Occipital lobe (tissue), 2 donors: ENCODE results near the gene ERC2. TPM values are rescaled to one million over a fixed set of nuclear protein-coding genes. Genes with fewer than 3 reads are reported as not detected.

Experiments
- DNase-seq: peaks from one replicate; lab custom pipeline; 2025; lab: John Stamatoyannopoulos, UW
- total RNA-seq: library from RNA; depleted of rRNA; stranded (reverse); fragments of >200 nt; gene quantifications from one replicate; pipeline ENCODE4 v1.2.3, GENCODE V29; 2014

The ERC2 gene
- total RNA-seq, 1 donor from 2014 or later = 59.7 TPM

DNA sequence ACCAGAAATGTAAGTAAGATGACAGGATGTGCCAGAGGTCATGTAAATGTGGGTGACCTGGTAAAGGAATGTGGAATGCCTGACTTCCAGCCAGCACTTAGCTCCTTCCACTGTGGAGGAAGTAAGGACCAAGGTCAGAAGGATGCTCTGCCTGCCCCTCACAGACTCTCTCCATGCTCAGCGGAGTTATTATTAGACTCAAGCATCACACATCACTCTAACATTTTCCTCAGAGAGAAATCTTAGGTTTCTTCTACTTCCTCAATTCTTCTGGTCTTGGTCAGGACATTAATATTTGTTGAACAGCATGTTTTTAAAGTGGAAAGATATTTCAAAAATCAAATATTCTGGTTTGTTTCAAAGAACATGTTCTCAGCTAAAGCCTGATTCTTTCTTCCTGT is 749.7 kb downstream of the ERC2 start:
- DNase-seq = no peak

DNA sequence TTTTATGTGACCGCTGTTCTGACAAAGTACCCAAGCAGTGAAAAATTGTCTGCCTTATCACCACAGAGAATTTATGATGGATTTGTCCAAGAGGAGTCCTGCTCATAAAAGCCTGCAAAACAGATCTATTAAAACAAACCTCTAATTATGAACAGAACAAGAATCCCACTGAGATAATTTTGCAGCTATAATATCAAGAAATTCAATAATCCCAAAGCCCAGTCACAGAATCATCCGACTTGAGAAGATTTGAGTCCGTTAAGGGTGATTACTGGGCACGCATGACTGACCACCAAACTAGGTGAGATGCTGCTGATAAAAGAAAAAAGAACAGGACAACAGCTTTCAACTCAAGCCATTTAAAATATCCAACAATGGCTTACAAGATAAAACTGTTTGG is 750.2 kb downstream of the ERC2 start:
- no peak for DNase-seq

DNA sequence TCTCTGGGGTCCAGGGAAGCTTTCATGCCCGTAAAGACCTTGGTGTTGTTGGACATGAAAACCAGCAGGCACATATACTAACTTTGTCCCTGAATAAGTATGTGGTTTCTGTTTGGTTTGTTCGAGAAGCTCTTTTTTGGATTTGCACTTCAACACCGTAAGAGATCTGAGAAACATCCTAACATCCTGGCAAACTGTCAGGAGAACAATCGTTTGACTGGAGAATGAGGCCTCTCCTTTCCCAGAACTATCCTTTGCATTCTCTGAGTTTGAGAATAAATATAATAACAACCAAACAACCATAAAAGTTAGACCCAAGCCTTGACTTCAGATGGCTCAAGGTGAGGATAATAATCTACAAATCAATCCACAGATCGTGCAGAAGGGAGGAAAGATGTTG is 750.8 kb downstream of the ERC2 start:
- no peak for DNase-seq

DNA sequence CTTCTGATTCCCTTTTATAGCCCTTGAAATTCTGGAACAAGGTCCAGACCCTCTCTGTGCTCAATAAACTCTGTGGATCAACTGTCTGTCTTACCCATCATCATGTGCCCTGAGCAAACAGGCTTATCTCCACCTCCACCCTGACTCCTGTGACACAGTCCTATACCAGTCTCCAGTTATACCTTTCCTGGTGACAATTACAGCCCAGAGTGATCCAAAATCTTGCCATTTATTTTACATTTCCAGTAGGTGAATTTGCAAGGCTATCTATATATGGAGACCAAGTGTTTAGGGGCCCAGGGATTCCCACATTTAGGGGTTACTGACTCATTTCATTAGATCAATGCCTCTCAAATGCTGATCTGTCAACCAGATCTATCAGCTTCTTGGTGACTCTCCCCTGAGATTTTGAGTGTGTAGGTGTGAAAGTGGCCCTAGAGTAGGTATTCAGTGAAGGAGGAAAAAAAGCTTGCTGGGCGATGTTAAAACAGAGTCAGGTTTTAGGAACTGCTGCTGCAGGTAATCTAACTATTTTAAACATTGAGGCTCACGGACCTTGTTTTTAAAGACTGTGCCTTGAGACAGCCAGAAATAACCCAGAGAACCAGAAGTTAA is 751.5 kb downstream of the ERC2 start:
- no peak for DNase-seq

DNA sequence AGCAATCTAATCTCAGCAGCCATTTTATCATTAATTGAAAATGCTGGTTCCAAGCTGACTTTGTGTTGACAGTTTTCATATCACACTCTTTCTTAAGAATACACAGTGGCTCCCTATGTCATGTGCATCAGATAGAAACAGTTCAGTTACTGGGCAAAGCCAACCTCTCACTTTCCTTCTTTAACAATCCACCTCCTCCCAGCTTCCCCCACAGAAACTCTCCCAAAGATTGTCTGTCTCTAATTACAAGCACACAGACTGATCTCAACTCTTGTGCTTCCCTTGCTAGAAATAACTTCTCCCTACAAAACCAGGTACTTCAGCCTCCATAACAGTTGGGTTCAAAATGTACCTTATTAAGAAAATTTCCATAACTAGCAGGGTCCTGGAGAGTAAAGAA is 752.2 kb downstream of the ERC2 start:
- DNase-seq = no peak

DNA sequence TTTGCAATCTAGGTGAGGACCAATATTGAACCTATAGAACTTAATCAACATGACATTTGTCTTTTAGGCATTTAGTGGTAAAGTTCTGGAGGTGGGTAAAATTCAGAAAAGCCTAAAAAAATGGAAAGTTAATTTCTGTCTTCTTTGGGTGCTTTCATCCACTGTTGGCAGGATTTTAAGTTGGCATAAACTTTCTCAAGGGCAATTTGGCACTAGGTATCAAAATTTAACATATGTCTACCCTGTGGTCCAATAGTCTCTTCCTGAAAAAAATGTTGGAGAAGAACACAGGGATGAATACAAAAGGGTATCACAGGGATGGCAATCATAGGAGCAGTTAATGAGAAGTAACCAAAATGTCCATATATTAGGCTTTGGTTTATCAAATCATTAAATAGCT is 754.2 kb downstream of the ERC2 start:
- DNase-seq = no peak

DNA sequence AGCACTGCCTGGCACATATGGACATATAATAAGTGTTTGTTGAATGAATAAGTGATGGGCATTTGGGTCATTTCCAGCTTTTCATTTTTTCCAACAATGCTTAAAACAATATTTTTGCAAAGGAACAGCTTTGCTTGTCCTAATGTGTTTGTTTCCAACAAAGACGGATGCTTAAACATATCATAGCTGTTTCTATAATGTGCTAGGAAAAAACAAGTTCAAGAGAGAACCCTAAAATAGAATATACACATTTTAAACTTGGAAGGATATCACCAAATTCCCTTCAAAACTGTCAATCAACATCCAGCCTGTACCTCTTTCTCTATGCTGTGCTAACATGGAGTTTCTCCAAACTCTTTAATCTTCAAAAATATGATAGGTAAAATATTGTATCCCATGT is 756.6 kb downstream of the ERC2 start:
- no peak for DNase-seq

DNA sequence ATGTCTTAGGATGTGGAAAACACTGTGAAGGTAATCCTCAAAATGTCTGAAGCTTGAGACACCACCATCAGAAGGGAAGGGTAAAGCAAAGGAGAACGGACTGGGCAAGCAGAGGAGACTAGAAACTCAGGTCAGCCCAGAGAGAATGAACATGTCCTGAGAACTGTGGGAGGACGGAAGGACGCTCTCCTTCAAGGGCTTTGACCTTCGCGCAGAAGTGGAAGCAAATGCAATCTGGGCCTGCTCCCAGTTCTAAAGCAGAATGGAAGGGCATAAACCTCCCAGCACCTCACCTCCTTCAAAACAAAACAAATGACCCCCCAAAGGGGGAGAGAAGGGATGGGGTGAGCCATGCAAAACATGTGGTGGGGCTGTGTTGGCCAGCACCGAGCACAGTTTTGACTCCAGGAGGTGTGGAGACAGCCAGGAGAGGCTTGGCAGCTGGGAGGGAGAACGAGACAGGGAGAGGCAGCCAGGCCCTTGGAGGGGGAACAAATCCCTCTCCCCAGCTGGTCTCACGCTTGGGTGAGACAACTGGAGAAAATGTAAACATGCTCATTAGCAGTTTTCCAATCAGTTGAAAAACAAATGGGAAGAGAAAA is 758.8 kb downstream of the ERC2 start:
- no peak for DNase-seq

DNA sequence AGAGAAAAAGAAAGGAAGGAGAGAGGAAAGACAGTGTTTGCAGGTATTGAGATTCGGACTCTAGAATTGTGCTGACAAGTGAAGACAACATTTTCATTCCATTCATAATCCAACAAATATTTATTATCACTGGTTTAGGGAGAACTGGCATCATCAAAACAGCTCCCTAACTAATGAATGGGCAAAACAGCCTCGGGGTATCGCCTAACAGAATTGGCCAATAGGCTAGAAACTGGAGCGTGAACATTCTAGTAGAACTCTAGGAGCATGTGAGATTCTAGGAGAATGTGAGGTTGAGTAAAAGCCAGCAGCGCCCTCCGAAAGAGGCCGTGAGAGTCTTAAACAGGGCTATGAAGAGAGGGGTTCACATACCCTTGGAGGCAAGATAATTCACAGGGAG is 759.3 kb downstream of the ERC2 start:
- DNase-seq = no peak

DNA sequence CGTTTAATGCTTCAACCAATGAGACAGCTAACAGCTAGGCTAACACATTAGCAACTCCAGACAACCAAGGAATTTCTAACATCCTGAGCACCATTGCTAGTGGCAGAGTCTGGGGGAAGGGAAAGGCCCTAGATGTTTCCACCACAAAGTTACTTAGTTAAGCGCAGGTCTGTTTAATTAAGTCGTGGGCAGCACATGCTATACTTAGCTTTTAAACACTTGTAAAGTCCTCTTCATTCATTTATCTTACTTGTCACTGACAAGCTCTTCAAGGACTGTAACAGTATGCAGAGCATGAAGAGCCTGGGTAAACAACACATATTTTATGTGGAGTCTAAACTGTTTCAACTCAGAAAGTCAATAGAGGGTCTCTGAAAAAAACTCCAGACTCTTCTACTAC is 760.0 kb downstream of the ERC2 start:
- no peak for DNase-seq

DNA sequence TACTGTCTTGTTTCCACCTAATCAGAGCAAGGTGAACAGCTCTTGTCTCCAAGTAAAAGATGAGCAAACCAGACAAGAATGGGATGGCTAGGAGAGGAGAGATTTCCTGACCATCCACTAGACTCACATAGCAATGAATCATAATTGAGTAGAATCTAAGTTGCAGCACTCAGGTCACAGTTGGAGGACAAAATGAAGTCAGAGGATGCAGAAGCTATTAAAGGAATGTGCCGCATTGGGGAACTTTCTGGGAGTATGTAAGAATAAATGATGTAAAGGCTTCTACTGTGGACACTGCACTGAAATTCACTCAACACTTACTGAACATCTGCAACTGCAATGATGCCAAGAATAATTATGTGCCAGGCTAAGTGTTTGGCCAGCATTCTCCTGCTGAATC is 763.7 kb downstream of the ERC2 start:
- DNase-seq = no peak

DNA sequence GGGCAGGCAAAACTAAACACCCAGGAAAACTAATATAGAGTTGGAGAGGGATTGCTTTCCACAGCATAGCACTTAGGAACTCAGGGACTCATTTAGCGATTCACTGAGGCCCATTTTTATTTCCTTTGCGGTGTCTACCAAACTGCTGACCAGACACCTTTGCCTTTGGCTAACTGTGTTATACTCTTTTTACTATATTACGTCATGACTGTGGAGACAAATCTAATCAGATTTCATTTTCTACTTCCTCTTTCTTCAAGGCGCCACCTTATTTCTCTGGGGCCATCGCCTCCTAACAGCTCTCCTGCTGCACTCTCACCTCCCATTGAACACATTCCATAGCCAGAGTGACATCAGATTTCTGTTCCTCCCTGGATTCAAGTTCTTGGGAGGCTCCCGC is 765.4 kb downstream of the ERC2 start:
- DNase-seq = no peak

DNA sequence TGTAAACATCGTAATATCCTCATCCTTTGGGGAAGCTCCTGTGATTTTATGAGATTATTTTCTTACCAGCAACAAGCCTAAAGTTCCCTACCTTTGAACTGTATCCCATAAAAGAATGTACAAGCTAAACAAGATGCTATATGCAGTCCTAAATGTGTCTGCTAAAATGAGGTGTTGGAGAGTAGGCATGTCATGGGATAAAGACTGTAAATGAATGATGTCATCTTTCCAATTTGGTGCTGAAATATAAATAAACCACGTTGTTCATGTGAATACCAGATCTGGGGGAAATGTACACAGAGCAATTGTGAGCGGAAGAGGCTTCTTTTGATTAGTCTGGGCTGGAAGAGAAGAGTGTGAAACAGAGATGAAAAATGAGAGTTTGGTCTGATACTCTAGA is 766.3 kb downstream of the ERC2 start:
- no peak for DNase-seq

DNA sequence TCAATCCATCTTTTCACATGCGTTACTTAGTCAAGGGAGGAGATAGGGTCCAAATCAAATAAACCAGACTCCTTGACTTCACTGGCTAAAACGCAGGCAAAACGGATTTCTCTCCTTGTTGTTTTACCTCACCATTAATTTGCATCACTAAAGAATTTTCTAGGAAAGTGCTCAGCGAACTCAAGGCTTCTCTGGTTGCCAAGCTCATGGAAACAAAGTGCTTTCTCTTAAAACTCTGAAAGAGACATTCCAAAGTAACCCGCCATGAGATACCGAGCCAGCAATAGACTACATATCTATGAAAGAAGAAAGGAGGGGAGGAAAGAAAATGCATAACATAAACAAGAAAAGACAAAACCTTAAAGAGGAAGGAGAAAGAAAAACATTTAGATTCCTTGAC is 769.4 kb downstream of the ERC2 start:
- no peak for DNase-seq

DNA sequence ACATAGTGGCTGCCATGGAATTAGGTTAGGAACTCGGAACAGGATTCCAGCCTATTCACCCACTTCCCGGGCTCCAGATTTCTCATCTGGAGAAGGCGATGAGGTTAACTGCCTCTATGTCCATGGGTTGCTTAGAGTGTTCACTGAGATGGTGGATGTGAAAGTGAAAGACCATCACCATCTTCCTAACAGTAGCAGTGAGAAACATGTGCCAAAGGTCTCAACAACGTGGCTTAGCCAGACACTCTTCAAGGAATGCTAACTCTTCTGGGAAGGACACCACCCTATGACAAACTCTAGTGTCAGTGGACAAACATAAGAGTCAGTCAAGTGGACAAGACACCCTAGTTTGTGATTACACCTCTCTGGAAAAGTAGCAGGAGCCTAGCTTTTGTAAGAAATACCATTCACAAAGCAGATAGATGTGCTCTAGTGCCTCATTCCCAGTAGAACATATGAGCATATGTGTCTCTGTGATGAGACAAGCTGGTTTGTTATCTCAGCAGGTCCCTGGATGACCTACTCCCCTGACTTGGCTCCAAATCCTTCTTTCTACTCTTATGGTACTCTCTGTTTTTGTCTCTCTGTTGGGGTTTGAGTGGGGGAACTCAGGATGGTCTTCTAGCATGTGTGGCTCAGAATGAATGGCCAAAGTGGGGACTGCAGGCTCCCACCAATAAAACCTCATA is 770.9 kb downstream of the ERC2 start:
- no peak for DNase-seq

DNA sequence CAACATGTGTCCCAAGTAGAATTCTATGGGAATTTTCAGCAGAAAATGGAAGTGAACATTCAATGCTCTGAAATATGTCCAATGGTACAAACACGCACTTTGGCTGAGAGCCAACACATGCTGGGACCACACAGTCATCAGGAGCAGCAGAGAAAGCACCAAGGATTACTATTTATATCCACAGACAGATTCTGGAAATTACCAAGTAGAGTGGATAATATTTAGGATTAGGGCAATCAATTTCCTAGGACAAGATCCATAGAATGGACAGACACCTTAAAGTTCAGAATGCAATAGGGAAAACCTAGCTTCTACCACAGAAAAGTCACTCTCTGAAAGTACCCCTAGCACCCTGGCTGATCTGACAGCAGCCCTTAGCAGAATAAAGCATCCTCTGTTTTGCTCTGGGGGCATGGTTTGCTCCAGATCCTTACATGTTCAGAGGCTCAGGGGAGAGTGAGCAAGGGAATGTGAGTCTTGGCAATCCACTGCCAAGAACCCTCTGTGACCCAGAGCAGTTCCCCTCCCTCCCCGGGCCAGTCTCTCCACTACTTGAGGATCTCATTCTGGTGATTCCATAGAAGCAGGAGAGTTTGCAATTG is 775.2 kb downstream of the ERC2 start:
- no peak for DNase-seq

DNA sequence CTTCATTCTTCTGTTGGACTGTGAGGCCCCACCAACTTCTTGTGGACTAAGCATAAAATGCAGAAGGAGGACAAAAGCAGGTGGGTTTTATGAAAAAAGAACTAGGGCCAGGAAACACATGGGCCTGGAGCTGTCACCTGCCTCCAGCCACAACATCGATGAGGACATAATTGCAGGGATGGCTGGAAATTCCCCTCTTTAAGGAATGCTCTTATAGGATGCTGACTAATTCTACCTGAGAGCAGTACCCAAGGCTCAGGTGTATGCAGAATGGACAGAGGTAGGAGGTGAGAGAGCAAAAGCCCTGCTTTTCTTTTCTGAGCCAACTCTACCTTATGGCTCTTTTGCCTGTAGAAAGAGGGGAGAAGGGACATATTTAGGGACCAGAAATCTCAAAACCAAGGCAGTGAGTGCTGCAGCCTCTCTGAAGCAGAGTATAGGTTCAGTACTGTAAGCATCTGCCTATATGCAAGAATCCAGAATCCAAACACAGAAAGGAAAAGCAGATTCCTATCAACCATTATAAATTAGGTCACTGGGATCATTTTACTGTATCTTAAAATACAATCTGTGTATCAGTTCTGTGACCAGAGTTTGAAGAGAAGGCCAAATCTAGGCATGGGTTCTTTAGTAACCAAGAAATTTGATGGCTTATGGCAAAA is 775.8 kb downstream of the ERC2 start:
- no peak for DNase-seq

DNA sequence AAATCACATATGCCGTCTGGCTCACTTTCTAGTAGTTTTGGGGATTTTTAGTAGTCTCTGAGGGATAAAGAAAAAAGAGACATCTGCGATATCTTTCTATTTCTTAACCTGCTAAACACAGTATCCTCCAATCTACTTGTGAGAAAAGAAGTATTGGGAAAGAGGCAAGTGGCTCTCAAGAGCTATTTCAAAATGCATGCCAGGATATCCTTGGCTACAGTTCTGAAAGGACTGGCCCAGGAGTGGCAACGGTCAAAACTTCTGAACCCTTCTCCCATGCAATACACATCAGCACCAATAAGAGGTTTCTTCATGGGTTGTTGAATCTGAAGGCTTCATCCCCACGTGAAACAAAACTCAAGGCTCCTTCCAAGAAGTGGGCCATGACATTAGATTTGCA is 777.1 kb downstream of the ERC2 start:
- DNase-seq = no peak

DNA sequence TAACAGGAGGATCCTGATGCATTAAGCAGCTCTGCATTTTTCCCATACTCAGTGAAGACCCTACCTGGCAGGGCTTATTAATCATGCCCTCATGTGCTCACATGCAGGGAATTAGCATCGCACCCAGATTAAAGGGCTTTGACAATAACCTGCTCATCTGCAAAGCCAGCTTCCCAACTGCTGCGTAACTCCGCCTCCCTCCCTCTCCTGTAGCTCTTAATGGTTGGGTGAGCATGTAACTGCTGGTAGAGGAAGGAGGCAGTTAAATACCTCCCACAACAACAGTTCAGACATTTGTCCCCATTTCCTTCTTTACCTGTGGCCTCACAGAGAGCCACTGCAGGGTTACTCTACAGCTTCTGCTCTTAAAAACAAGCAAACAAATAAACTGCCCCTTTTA is 777.5 kb downstream of the ERC2 start:
- DNase-seq = no peak

DNA sequence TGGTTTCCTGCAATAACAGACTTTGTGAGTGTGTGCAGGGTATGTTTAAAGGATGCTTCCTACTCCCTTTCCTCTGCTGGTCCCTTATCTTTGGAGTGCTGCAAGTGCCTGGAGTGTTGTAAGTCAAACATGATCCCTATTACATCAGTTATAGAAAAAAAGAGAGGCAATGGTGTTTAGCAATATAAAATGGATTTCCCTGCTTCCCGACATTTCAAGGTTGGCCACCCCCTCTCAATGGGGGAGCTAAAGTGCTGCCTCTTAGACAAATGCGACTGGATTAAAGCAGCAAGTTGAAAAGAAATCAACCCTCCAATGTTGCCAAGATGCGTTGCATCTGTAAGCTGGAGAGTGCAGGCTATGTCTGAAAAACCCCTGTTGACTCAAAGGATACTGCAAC is 778.1 kb downstream of the ERC2 start:
- DNase-seq = no peak

DNA sequence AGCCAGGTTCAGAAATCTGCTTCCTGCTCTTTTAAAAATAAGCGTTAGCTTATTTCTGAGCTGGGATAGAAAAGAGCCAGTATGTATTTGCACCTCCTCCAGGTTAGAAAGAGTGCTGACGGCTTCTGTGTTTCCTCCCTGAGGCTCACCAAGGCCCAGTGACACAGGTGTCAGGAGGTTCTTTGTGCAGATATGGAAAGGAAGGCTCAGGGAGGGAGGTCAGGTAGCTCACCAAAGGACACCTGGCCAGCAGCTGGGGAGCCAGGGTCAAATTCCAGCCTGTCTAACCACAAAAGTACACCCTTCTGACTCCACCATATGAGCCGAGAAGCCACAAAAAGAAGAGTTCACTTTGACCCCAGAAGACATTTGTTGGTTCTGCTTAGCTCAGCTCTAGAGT is 780.1 kb downstream of the ERC2 start:
- DNase-seq = no peak

DNA sequence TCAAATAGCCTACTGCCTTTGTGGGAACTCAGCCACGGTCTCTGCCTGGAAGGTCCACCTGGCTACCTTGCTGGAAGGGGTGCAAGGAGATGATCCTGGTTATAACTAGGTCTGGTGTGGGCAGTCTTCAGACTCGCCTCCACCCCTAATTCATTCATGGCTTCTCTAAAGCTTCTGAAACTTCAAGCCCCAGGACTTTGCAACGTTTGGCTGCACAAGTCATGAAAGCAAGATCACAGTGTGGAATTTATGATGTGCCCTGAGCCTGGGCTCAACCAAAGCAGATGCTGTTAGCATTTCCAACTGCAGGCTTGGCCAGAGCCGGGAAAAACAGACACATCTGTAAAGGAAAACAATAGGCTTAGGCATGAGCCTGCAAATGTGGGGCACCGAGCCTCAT is 780.7 kb downstream of the ERC2 start:
- DNase-seq = no peak
